B cell (primary cell): ENCODE data around the gene PFN3.

Experiments used
- EZH2 ChIP-seq: IDR thresholded peaks from 2 replicates; pipeline ENCODE4 v1.6.1; 2012; ENCODE audit warnings: borderline replicate concordance, low read depth, mild to moderate bottlenecking, moderate library complexity, low read length; ENCODE audit not compliant: insufficient read depth, poor library complexity, severe bottlenecking
- TF ChIP-seq, protein P1 (sequence below): fragments of 200-600 bp; IDR thresholded peaks from one replicate; pipeline ENCODE4 v1.8.0; 2022; ENCODE audit warnings: antibody characterized with exemption, mild to moderate bottlenecking

- TF ChIP-seq EZH2: no peak
- TF ChIP-seq, protein P1, sequence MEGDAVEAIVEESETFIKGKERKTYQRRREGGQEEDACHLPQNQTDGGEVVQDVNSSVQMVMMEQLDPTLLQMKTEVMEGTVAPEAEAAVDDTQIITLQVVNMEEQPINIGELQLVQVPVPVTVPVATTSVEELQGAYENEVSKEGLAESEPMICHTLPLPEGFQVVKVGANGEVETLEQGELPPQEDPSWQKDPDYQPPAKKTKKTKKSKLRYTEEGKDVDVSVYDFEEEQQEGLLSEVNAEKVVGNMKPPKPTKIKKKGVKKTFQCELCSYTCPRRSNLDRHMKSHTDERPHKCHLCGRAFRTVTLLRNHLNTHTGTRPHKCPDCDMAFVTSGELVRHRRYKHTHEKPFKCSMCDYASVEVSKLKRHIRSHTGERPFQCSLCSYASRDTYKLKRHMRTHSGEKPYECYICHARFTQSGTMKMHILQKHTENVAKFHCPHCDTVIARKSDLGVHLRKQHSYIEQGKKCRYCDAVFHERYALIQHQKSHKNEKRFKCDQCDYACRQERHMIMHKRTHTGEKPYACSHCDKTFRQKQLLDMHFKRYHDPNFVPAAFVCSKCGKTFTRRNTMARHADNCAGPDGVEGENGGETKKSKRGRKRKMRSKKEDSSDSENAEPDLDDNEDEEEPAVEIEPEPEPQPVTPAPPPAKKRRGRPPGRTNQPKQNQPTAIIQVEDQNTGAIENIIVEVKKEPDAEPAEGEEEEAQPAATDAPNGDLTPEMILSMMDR: no peak
Measured at GRCh38 chr5:177355162-177355867, 45.1 kb downstream of the PFN3 start.
